HEK293T (cell line): ENCODE results near the gene FBXL19.

ENCODE experiments used
- BHLHE40 ChIP-seq: fragments of 450-650 bp; IDR thresholded peaks from 2 replicates; pipeline ENCODE4 v1.6.1; 2016; ENCODE audit warnings: mild to moderate bottlenecking, moderate library complexity, borderline replicate concordance
- ELF4 ChIP-seq: fragments of 450-650 bp; IDR thresholded peaks from 2 replicates; pipeline ENCODE4 v1.6.1; 2017; ENCODE audit warnings: antibody characterized with exemption
- FOXA1 ChIP-seq: fragments of 450-650 bp; IDR thresholded peaks from 2 replicates; pipeline ENCODE4 v1.6.1; 2016; ENCODE audit warnings: mild to moderate bottlenecking
- FOXK2 ChIP-seq: fragments of 450-650 bp; IDR thresholded peaks from 2 replicates; pipeline ENCODE4 v1.6.1; 2016; ENCODE audit warnings: mild to moderate bottlenecking
- FOXM1 ChIP-seq: fragments of 450-650 bp; IDR thresholded peaks from 2 replicates; pipeline ENCODE4 v1.6.1; 2017; ENCODE audit warnings: mild to moderate bottlenecking, borderline replicate concordance
- LEF1 ChIP-seq: fragments of 450-650 bp; IDR thresholded peaks from 2 replicates; pipeline ENCODE4 v1.6.1; 2017; ENCODE audit warnings: mild to moderate bottlenecking, borderline replicate concordance
- NFRKB ChIP-seq: fragments of 450-650 bp; IDR thresholded peaks from 2 replicates; pipeline ENCODE4 v1.6.1; 2016; ENCODE audit warnings: mild to moderate bottlenecking, moderate library complexity
- PKNOX1 ChIP-seq: fragments of 450-650 bp; IDR thresholded peaks from 2 replicates; pipeline ENCODE4 v1.6.1; 2016
- SUZ12 ChIP-seq: fragments of 450-650 bp; IDR thresholded peaks from 2 replicates; pipeline ENCODE4 v1.6.1; 2016; ENCODE audit warnings: mild to moderate bottlenecking
- TARDBP ChIP-seq: fragments of 450-650 bp; IDR thresholded peaks from 2 replicates; pipeline ENCODE4 v1.6.1; 2016

GRCh38 chr16:30924076-30924912 lies 922 bp downstream of the FBXL19 start:
- TF ChIP-seq NFRKB: no peak
- TF ChIP-seq FOXA1: no peak
- TF ChIP-seq FOXK2: no peak
- TF ChIP-seq LEF1: no peak
- TF ChIP-seq TARDBP: no peak
- no peak for TF ChIP-seq BHLHE40
- TF ChIP-seq ELF4: no peak
- no peak for TF ChIP-seq SUZ12
- no peak for TF ChIP-seq PKNOX1
- TF ChIP-seq FOXM1: no peak; the same call in none of the 2 replicates
